HepG2 (cell line): ENCODE measurements around the gene MICALL2. TPM values are rescaled to one million over a fixed set of nuclear protein-coding genes. Genes with fewer than 3 reads are reported as not detected.
A peak's percentile ranks its signal among the peaks of the same experiment; 100 is the strongest.

Experiments used
- ARNT2 ChIP-seq: sonication (generic); formaldehyde crosslinking; IDR thresholded peaks from 2 replicates; pipeline ENCODE4 v1.8.0; 2022; ENCODE audit warnings: mild to moderate bottlenecking, low read depth, missing genetic modification reagents, moderate library complexity
- CERS6 ChIP-seq: sonication (generic); formaldehyde crosslinking; IDR thresholded peaks from 2 replicates; pipeline ENCODE4 v1.5.0; 2020; ENCODE audit warnings: missing genetic modification reagents
- EED ChIP-seq: sonication (generic); formaldehyde crosslinking; IDR thresholded peaks from 2 replicates; pipeline ENCODE4 v1.5.0; 2020; ENCODE audit warnings: mild to moderate bottlenecking, missing genetic modification reagents
- FUBP1 ChIP-seq: sonication (generic); formaldehyde crosslinking; IDR thresholded peaks from 2 replicates; pipeline ENCODE4 v1.5.1; 2020; ENCODE audit warnings: missing genetic modification reagents, mild to moderate bottlenecking, borderline replicate concordance
- GATAD2A ChIP-seq: IDR thresholded peaks from 2 replicates; pipeline ENCODE4 v1.6.1; 2016
- HDAC6 ChIP-seq: fragments of 200-600 bp; sonication (generic); IDR thresholded peaks from 2 replicates; pipeline ENCODE4 v1.7.0; 2017; ENCODE audit warnings: mild to moderate bottlenecking, antibody characterized with exemption, low read length, low read depth
- HOXA3 ChIP-seq: sonication (generic); formaldehyde crosslinking; IDR thresholded peaks from 2 replicates; pipeline ENCODE4 v1.5.0; 2020; ENCODE audit warnings: missing genetic modification reagents
- PAF1 ChIP-seq: IDR thresholded peaks from 2 replicates; pipeline ENCODE4 v1.6.1; 2016; ENCODE audit warnings: missing genetic modification reagents, missing compliant biosample characterization
- PAXIP1 ChIP-seq: sonication (generic); formaldehyde crosslinking; conservative IDR thresholded peaks from 2 replicates; pipeline ENCODE4 v1.4.0; 2020; ENCODE audit warnings: mild to moderate bottlenecking, missing genetic modification reagents, moderate library complexity
- POLR2AphosphoS2 ChIP-seq: IDR thresholded peaks from 2 replicates; pipeline ENCODE4 v1.6.1; 2011; ENCODE audit warnings: low read depth, low read length, improper control_type of control experiment
- RBM39 ChIP-seq: fragments of 200-400 bp; formaldehyde crosslinking; IDR thresholded peaks from one replicate; pipeline ENCODE4 v1.6.1; 2018; ENCODE audit warnings: antibody characterized with exemption, mild to moderate bottlenecking, low read depth, low read length; ENCODE audit not compliant: poor library complexity, severe bottlenecking
- SUZ12 ChIP-seq: fragments of 150-350 bp; IDR thresholded peaks from 2 replicates; pipeline ENCODE4 v1.6.1; 2014; ENCODE audit warnings: low read depth, low read length
- TARDBP ChIP-seq: sonication (generic); formaldehyde crosslinking; IDR thresholded peaks from 2 replicates; pipeline ENCODE4 v1.8.0; 2022; ENCODE audit warnings: mild to moderate bottlenecking, missing genetic modification reagents
- TBX3 ChIP-seq: fragments of 450-650 bp; IDR thresholded peaks from 2 replicates; pipeline ENCODE4 v1.6.1; 2017; ENCODE audit warnings: antibody characterized with exemption, mild to moderate bottlenecking, inconsistent platforms, borderline replicate concordance
- TFDP2 ChIP-seq: sonication (generic); formaldehyde crosslinking; IDR thresholded peaks from 2 replicates; pipeline ENCODE4 v1.4.0; 2020; ENCODE audit warnings: missing genetic modification reagents
- THAP11 ChIP-seq: IDR thresholded peaks from 2 replicates; pipeline ENCODE4 v1.6.1; 2016; ENCODE audit warnings: missing biosample characterization, missing genetic modification reagents
- ZNF276 ChIP-seq: sonication (generic); formaldehyde crosslinking; IDR thresholded peaks from 2 replicates; pipeline ENCODE4 v1.4.0; 2020; ENCODE audit warnings: mild to moderate bottlenecking, low read depth, missing genetic modification reagents
- ZNF354B ChIP-seq: sonication (generic); formaldehyde crosslinking; IDR thresholded peaks from 2 replicates; pipeline ENCODE4 v1.8.0; 2022; ENCODE audit warnings: mild to moderate bottlenecking, missing genetic modification reagents
- ZNF446 ChIP-seq: sonication (generic); formaldehyde crosslinking; IDR thresholded peaks from 2 replicates; pipeline ENCODE4 v1.5.0; 2020; ENCODE audit warnings: mild to moderate bottlenecking, missing genetic modification reagents
- ZNF543 ChIP-seq: sonication (generic); formaldehyde crosslinking; IDR thresholded peaks from 2 replicates; pipeline ENCODE4 v1.4.0; 2020; ENCODE audit warnings: mild to moderate bottlenecking, missing genetic modification reagents
- polyA plus RNA-seq, 8 experiments: library from polyadenylated mRNA; depleted of rRNA in 3 of 8; stranded (reverse) in 7 of 8; unstranded in 1 of 8; fragments of >200 nt; fragmentation: Illumina TruSeq in 4 of 8; extraction: Trizol in 4 of 8; gene quantifications; 2 replicates each; pipeline versions ENCODE4 v1.2.1 to v1.2.3, GENCODE V29; 2011 to 2016; ENCODE audit warnings: low read depth in 4 of 8, missing spikeins in 1 of 8, mixed read lengths in 1 of 8; ENCODE audit not compliant: insufficient read depth in 1 of 8
- total RNA-seq, 5 experiments: library from RNA; depleted of rRNA; stranded (reverse); fragments of >200 nt; fragmentation: Illumina TruSeq; extraction: Trizol; gene quantifications; 2 replicates each; pipeline ENCODE4 v1.2.3, GENCODE V29; 2016; ENCODE audit warnings: low read depth in 1 of 5

MICALL2 gene
- total and polyA plus RNA-seq, 2 of the 13 experiments (the other 11 are each of a cell fraction or from before 2014, with no cell fraction given), result 5.8 to 12.4 TPM

GRCh38 chr7:1425292-1426136, 33.8 kb downstream of the MICALL2 start (continued):
- no peak for TF ChIP-seq PAXIP1 (CRISPR knock-in tag)
- TF ChIP-seq ZNF276, result no peak
- TF ChIP-seq SUZ12, result peak; percentile 71
- TF ChIP-seq HOXA3 (CRISPR knock-in tag), result no peak
- no peak for TF ChIP-seq TBX3
- 0 out of 2 replicates have a peak, but pooled peaks have one; percentile 18 for TF ChIP-seq EED (CRISPR knock-in tag)
- TF ChIP-seq THAP11 (CRISPR knock-in tag), result peak; percentile 99
- no peak for TF ChIP-seq RBM39
- no peak for TF ChIP-seq ZNF446 (CRISPR knock-in tag)
- no peak for TF ChIP-seq FUBP1
- TF ChIP-seq ZNF354B (CRISPR knock-in tag), result no peak
- 0 out of 2 replicates have a peak, but pooled peaks have one; percentile 37 for TF ChIP-seq ARNT2 (CRISPR knock-in tag)
- TF ChIP-seq POLR2AphosphoS2, result no peak
- TF ChIP-seq TARDBP, result no peak
- TF ChIP-seq CERS6 (CRISPR knock-in tag), result no peak
- TF ChIP-seq GATAD2A (CRISPR knock-in tag), result peak; percentile 42; the same call in 1 of the 2 replicates
- no peak for TF ChIP-seq TFDP2 (CRISPR knock-in tag)
- TF ChIP-seq PAF1 (CRISPR knock-in tag), result no peak
- TF ChIP-seq HDAC6, result no peak
- no peak for TF ChIP-seq ZNF543
